Astrocyte (in vitro differentiated cells and primary cell): ENCODE data around the gene PIGO. TPM values are rescaled to one million over a fixed set of nuclear protein-coding genes. Genes with fewer than 3 reads are reported as not detected.

ENCODE experiments used
- DNase-seq: peaks from one replicate; pipeline ENCODE4 v3.0.0-alpha.2; 2010; ENCODE audit warnings: low read depth
- FAIRE-seq: peaks from 2 replicates; lab custom pipeline; 2011; peaks lifted over from hg19 to GRCh38; lab: Jason Lieb, UNC
- H2AFZ ChIP-seq: 2 replicates; pipeline ENCODE4 v1.6.0; 2012; ENCODE audit warnings: low read depth, low read length, inconsistent platforms
- H3K27ac ChIP-seq: 2 replicates; pipeline ENCODE4 v1.5.1; 2011; ENCODE audit warnings: low read depth, low read length, inconsistent platforms
- H3K27me3 ChIP-seq: 2 replicates; pipeline ENCODE4 v1.6.0; 2011; ENCODE audit warnings: low read length, inconsistent platforms; ENCODE audit not compliant: insufficient read depth
- H3K36me3 ChIP-seq: 2 replicates; pipeline ENCODE4 v1.5.1; 2011; ENCODE audit warnings: low read length, inconsistent platforms; ENCODE audit not compliant: insufficient read depth
- H3K4me1 ChIP-seq: 2 replicates; pipeline ENCODE4 v1.5.1; 2011; ENCODE audit warnings: low read length, inconsistent platforms; ENCODE audit not compliant: insufficient read depth
- H3K4me2 ChIP-seq: 2 replicates; pipeline ENCODE4 v1.6.0; 2012; ENCODE audit warnings: low read length, inconsistent platforms
- H3K4me3 ChIP-seq: 2 replicates; pipeline ENCODE4 v1.5.1; 2011; ENCODE audit warnings: low read depth, mild to moderate bottlenecking, low read length, inconsistent platforms; ENCODE audit not compliant: insufficient read depth
- H3K79me2 ChIP-seq: 2 replicates; pipeline ENCODE4 v1.6.0; 2012; ENCODE audit warnings: mild to moderate bottlenecking, low read length, inconsistent platforms; ENCODE audit not compliant: insufficient read depth
- H3K9ac ChIP-seq: 2 replicates; pipeline ENCODE4 v1.6.0; 2012; ENCODE audit warnings: mild to moderate bottlenecking, low read length, inconsistent platforms
- H3K9me3 ChIP-seq: 2 replicates; pipeline ENCODE4 v1.5.1; 2012; ENCODE audit warnings: low read depth, mild to moderate bottlenecking, low read length, inconsistent platforms; ENCODE audit not compliant: insufficient read depth
- H4K20me1 ChIP-seq: 2 replicates; pipeline ENCODE4 v1.6.0; 2012; ENCODE audit warnings: low read length, inconsistent platforms; ENCODE audit not compliant: insufficient read depth
- H3K27ac Mint-ChIP-seq: one replicate; pipeline ENCODE4 v1.8.0; 2021; ENCODE audit warnings: mild to moderate bottlenecking, mixed read lengths; ENCODE audit not compliant: unreplicated experiment
- H3K27me3 Mint-ChIP-seq: one replicate; pipeline ENCODE4 v1.8.0; 2021; ENCODE audit warnings: low read depth, mixed read lengths; ENCODE audit not compliant: unreplicated experiment
- H3K36me3 Mint-ChIP-seq: one replicate; pipeline ENCODE4 v1.8.0; 2021; ENCODE audit warnings: low read depth, mixed read lengths; ENCODE audit not compliant: unreplicated experiment
- H3K4me1 Mint-ChIP-seq: one replicate; pipeline ENCODE4 v1.8.0; 2021; ENCODE audit warnings: low read depth, mixed read lengths; ENCODE audit not compliant: unreplicated experiment
- H3K4me3 Mint-ChIP-seq: one replicate; pipeline ENCODE4 v1.8.0; 2021; ENCODE audit warnings: mild to moderate bottlenecking, moderate library complexity, mixed read lengths; ENCODE audit not compliant: unreplicated experiment
- H3K9me3 Mint-ChIP-seq: one replicate; pipeline ENCODE4 v1.8.0; 2021; ENCODE audit warnings: mild to moderate bottlenecking, mixed read lengths; ENCODE audit not compliant: unreplicated experiment
- EZH2 ChIP-seq: IDR thresholded peaks from 2 replicates; pipeline ENCODE4 v1.6.1; 2012; ENCODE audit warnings: mild to moderate bottlenecking, low read length, inconsistent platforms; ENCODE audit not compliant: insufficient read depth
- total RNA-seq: library from RNA; stranded (reverse); gene quantifications from 2 replicates; pipeline ENCODE4 v1.2.1, GENCODE V29; 2021
- TF ChIP-seq, protein P1 (sequence below): IDR thresholded peaks from 2 replicates; pipeline ENCODE4 v1.5.1; 2011; ENCODE audit warnings: low read depth, mild to moderate bottlenecking, inconsistent platforms, low read length, moderate library complexity; ENCODE audit not compliant: insufficient read depth

PIGO gene
- total RNA-seq, 1 donor from 2014 or later = 19.7 TPM

DNA sequence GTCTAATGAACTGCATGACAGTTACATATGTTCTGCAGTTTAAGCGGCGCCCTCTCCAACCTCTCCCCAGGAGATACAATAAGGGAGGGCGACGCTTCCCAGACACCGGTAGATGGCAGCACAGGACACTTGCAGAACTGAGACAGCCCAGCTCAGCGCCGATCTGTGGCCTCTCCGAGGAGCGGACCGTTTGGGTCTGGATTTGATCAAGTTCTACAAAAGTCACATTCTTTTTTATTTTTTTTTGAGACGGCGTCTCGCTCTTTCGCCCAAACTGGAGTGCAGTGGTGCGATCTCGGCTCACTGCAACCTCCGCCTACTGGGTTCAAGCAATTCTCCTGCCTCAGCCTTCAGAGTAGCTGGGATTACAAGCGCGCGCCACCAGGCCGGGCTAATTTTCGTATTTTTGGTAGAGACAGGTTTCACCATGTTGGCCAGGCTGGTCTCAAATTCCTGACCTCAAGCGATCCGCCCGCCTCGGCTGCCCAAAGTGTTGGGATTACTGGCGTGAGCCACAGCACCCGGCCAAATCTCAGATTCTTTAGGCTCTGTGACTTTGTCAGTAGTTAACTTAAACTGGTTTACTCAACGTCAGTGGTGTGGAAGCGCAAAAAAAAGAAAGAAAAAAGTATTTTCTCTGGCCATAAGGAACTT lies 20.6 kb upstream of the PIGO start:
- peak overlapping the region; percentile 84 for H2AFZ ChIP-seq
- Mint-ChIP-seq H3K9me3 (no peaks in the 10 kb centered on the region), H3K36me3 (no peaks in the 10 kb centered on the region), H3K4me1 (peaks cover 17% of the 10 kb centered on the region), H3K27me3 (peaks cover 2% of the 10 kb centered on the region), H3K4me3 (peak overlapping the region; percentile 95), H3K27ac (peak overlapping the region; percentile 67)
- TF ChIP-seq EZH2 = no peak
- TF ChIP-seq, protein P1, sequence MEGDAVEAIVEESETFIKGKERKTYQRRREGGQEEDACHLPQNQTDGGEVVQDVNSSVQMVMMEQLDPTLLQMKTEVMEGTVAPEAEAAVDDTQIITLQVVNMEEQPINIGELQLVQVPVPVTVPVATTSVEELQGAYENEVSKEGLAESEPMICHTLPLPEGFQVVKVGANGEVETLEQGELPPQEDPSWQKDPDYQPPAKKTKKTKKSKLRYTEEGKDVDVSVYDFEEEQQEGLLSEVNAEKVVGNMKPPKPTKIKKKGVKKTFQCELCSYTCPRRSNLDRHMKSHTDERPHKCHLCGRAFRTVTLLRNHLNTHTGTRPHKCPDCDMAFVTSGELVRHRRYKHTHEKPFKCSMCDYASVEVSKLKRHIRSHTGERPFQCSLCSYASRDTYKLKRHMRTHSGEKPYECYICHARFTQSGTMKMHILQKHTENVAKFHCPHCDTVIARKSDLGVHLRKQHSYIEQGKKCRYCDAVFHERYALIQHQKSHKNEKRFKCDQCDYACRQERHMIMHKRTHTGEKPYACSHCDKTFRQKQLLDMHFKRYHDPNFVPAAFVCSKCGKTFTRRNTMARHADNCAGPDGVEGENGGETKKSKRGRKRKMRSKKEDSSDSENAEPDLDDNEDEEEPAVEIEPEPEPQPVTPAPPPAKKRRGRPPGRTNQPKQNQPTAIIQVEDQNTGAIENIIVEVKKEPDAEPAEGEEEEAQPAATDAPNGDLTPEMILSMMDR = peak; percentile 86
- peaks cover 34% of the 10 kb centered on the region for H3K4me1 ChIP-seq
- H3K4me3 ChIP-seq = peak overlapping the region; percentile 94
- no peaks in the 10 kb centered on the region for H3K9me3 ChIP-seq
- no peak overlapping the region for H3K27ac ChIP-seq
- peak overlapping the region; percentile 97 for H3K4me2 ChIP-seq
- peaks cover 26% of the 10 kb centered on the region for H3K79me2 ChIP-seq
- H3K36me3 ChIP-seq = no peaks in the 10 kb centered on the region
- FAIRE-seq (no peak), DNase-seq (peak; percentile 77)
- peak overlapping the region; percentile 86 for H3K9ac ChIP-seq
- peaks cover 4% of the 10 kb centered on the region for H4K20me1 ChIP-seq
- H3K27me3 ChIP-seq = no peaks in the 10 kb centered on the region

DNA sequence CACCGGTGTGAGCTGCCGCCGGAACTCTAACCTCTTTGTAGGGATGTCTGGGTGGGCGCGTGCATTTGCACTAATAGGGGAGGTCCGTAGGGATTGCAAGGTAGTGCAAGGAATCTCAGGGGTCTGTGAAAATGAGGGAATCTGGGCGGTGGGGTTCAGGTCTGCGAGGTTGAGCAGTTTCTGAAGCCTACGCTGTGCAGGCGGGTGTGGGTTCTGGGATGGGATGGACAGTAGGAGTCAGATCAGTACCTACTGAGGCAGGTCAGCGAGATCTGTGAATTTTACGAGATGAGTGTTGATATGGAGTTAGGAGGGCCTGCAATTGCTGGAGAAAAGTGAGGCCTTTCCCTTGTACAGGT lies 20.1 kb upstream of the PIGO start:
- Histone ChIP-seq H3K79me2 (peaks cover 30% of the 10 kb centered on the region), H4K20me1 (peaks cover 4% of the 10 kb centered on the region), H3K4me1 (peaks cover 38% of the 10 kb centered on the region), H3K4me3 (peak overlapping the region; percentile 94), H2AFZ (peak overlapping the region; percentile 84), H3K27ac (peak overlapping the region; percentile 21), H3K27me3 (no peaks in the 10 kb centered on the region), H3K36me3 (no peaks in the 10 kb centered on the region), H3K4me2 (peak overlapping the region; percentile 97), H3K9ac (peak overlapping the region; percentile 86), H3K9me3 (no peaks in the 10 kb centered on the region)
- no peaks in the 10 kb centered on the region for H3K9me3 Mint-ChIP-seq
- H3K4me1 Mint-ChIP-seq = peaks cover 20% of the 10 kb centered on the region
- DNase-seq = no peak
- TF ChIP-seq EZH2 = no peak
- TF ChIP-seq, protein P1 = no peak
- no peaks in the 10 kb centered on the region for H3K36me3 Mint-ChIP-seq
- H3K27me3 Mint-ChIP-seq = peaks cover 2% of the 10 kb centered on the region
- H3K4me3 Mint-ChIP-seq = peak overlapping the region; percentile 95
- FAIRE-seq = no peak
- H3K27ac Mint-ChIP-seq = peak overlapping the region; percentile 67
